ENCODE results near the gene CEP104. TPM values are rescaled to one million over a fixed set of nuclear protein-coding genes. Genes with fewer than 3 reads are reported as not detected.

The CEP104 gene
- total and polyA plus RNA-seq, 2 donors (not counting 1 experiment from before 2014, with no cell fraction given), result 27.7 to 71.8 TPM

DNA sequence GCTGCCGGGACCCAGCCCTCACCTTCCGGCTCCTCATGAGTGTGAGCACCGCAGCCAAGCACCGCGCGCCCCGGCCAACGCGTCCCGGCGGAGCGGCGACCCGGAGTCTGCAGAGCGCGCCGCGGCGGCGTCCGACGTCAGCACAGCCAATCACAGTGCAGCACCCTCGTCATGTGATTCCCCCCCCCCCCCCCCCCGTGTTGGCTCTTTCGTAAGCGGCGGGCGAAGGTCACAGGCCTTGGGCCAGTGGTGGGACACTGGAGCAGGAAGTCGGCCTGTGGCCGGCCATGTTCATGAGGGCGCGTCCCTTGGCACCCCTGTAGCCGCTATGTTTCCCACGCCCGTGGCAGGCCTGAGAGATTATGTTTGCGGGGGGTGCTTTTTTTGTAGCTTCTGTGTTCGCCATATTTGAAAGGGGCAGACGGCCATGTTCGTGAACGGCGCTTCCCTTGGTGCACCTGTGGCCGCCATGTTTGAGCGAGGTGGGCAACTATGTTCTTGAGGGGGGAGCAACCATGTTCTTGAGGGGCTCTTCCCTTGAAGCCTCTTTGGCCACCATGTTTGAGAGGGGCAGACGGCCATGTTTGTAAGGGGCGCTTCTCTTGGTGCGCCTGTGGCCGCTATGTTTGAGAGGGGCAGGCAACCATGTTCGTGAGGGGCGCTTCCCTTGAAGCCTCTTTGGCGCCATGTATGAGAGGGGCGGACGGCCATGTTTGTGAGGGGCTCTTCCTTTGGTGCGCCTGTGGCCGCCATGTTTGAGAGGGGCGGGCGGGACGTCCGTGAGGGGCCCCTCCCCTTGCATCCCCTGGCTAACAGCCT lies 43.3 kb upstream of the CEP104 start, which contains the start of gene C1orf174:
Gene C1orf174, minus strand, starts transcription at position 123 of the 819 bp plus-strand sequence. Its CDS starts 86 bp downstream, at position 37.
- H3K4me3 Mint-ChIP-seq, result peak within 1 kb of the TSS; percentile 93
- Histone ChIP-seq H3K4me2 (replicated peaks; ENCODE audit: low read depth, low read length, poor library complexity, severe bottlenecking) (peak within 1 kb of the TSS; percentile 96), H3K4me3 (ENCODE audit: control extremely low read depth in 1 of 5, extremely low read depth in 1 of 5, insufficient read depth in 1 of 5, low read depth in 2 of 5, low read length in 4 of 5) (peak within 1 kb of the TSS; percentile 59 to 98 (median 84)), H3K9ac (ENCODE audit: low read length) (peak within 1 kb of the TSS; percentile 78), H3K27me3 (replicated peaks in 1 of 4; ENCODE audit: control extremely low read depth in 1 of 4, control insufficient read depth in 3 of 4, insufficient read depth in 4 of 4, low read length in 3 of 4) (no peaks in the 10 kb centered on the region), H3K36me3 (replicated peaks in 1 of 2; ENCODE audit: control extremely low read depth in 1 of 2, control insufficient read depth in 1 of 2, extremely low read depth in 1 of 2, insufficient read depth in 2 of 2, low read length in 1 of 2) (peaks cover 0 to 4% of the 10 kb centered on the region in 2 experiments), H3K9me3 (ENCODE audit: control extremely low read depth in 1 of 3, control insufficient read depth in 2 of 3, insufficient read depth in 1 of 3, low read length in 2 of 3) (peaks cover 0 to 18% (median 7%) of the 10 kb centered on the region in 3 donors), H3K27ac (ENCODE audit: low read length in 2 of 2) (peak within 1 kb of the TSS; percentile 84 to 95), H4K20me1 (ENCODE audit: control insufficient read depth, insufficient read depth, low read length, poor library complexity, severe bottlenecking) (no peaks in the 10 kb centered on the region), H3K79me2 (ENCODE audit: control insufficient read depth, insufficient read depth, low read length) (peaks cover 43% of the 10 kb centered on the region), H2AFZ (ENCODE audit: insufficient read depth, low read depth, low read length, poor library complexity, severe bottlenecking) (peak within 1 kb of the TSS; percentile 98), H3K4me1 (ENCODE audit: control insufficient read depth in 2 of 2, insufficient read depth in 2 of 2, low read length in 2 of 2) (peaks cover 10 to 25% of the 10 kb centered on the region in 2 donors)
- H3K27ac Mint-ChIP-seq, result peak within 1 kb of the TSS; percentile 96
- CTCF ChIA-PET, result interaction anchor here (0.8 to 1.5 kb wide), 4 partner anchors 41 to 148 kb away, joined by 3 to 7 read pairs (median 4); partner anchors contain the start of genes CEP104 and DFFB
- POLR2A ChIA-PET, result interaction anchor here (0.5 to 2.7 kb wide), 7 partner anchors 10 to 1374 kb away, joined by 3 to 14 read pairs (median 3); partner anchors contain the start of genes DFFB, LRRC47 and PANK4
- TF ChIP-seq, protein P1, sequence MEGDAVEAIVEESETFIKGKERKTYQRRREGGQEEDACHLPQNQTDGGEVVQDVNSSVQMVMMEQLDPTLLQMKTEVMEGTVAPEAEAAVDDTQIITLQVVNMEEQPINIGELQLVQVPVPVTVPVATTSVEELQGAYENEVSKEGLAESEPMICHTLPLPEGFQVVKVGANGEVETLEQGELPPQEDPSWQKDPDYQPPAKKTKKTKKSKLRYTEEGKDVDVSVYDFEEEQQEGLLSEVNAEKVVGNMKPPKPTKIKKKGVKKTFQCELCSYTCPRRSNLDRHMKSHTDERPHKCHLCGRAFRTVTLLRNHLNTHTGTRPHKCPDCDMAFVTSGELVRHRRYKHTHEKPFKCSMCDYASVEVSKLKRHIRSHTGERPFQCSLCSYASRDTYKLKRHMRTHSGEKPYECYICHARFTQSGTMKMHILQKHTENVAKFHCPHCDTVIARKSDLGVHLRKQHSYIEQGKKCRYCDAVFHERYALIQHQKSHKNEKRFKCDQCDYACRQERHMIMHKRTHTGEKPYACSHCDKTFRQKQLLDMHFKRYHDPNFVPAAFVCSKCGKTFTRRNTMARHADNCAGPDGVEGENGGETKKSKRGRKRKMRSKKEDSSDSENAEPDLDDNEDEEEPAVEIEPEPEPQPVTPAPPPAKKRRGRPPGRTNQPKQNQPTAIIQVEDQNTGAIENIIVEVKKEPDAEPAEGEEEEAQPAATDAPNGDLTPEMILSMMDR (IDR thresholded peaks at IDR 0.05), result no peak
- TF ChIP-seq EZH2 (IDR thresholded peaks at IDR 0.05; ENCODE audit: borderline replicate concordance, insufficient read depth, low read depth, low read length, poor library complexity, severe bottlenecking), result no peak
- intact Hi-C loops (cut with micrococcal nuclease), result loop anchor here (1.0 to 10.0 kb wide), 5 partner anchors 43 to 1673 kb away; partner anchors contain the start of genes CEP104, DFFB, LRRC47 and SKI
- H3K27me3 Mint-ChIP-seq, result no peaks in the 10 kb centered on the region
- ATAC-seq (ENCODE audit: low read depth) (peak; percentile 76), DNase-seq (peak; percentile 99)
- H3K9me3 Mint-ChIP-seq (ENCODE audit: insufficient read depth), result peaks cover 4% of the 10 kb centered on the region
- H3K4me1 Mint-ChIP-seq, result peaks cover 28% of the 10 kb centered on the region
- WGBS (ENCODE audit: insufficient coverage), result 1% methylated on average over 53 of the region's 58 CpGs
